GM12874 (cell line): ENCODE data around the gene ZBTB7B.
A peak's percentile ranks its signal among the peaks of the same experiment; 100 is the strongest.

Experiments
- TF ChIP-seq, protein P1 (sequence below): IDR thresholded peaks from 2 replicates; pipeline ENCODE4 v1.5.1; 2011; ENCODE audit warnings: low read depth, mild to moderate bottlenecking, control low read depth, low read length, moderate library complexity; ENCODE audit not compliant: insufficient read depth

The ZBTB7B gene

DNA sequence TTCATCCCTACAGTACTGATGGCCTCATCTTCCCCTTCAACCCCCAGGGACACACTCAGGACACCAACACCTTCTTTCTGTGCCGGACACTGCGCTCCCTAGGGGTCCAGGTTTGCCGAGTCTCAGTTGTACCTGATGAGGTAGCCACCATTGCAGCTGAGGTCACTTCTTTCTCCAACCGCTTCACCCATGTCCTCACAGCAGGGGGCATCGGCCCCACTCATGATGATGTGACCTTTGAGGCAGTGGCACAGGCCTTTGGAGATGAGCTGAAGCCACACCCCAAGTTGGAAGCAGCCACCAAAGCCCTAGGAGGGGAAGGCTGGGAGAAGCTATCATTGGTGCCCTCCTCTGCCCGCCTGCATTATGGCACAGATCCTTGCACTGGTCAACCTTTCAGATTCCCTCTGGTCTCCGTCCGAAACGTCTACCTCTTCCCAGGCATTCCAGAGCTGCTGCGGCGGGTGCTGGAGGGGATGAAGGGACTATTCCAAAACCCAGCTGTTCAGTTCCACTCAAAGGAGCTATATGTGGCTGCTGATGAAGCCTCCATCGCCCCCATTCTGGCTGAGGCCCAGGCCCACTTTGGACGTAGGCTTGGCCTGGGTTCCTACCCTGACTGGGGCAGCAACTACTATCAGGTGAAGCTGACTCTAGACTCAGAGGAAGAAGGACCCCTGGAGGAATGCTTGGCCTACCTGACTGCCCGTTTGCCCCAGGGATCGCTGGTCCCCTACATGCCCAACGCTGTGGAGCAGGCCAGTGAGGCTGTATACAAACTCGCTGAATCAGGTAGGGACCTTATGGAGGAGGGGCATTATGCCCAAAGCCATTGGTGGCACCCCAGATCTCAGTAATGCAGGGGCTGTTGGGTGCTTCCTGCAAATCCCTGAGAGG, 14.3 kb upstream of the ZBTB7B start:
- TF ChIP-seq, protein P1, sequence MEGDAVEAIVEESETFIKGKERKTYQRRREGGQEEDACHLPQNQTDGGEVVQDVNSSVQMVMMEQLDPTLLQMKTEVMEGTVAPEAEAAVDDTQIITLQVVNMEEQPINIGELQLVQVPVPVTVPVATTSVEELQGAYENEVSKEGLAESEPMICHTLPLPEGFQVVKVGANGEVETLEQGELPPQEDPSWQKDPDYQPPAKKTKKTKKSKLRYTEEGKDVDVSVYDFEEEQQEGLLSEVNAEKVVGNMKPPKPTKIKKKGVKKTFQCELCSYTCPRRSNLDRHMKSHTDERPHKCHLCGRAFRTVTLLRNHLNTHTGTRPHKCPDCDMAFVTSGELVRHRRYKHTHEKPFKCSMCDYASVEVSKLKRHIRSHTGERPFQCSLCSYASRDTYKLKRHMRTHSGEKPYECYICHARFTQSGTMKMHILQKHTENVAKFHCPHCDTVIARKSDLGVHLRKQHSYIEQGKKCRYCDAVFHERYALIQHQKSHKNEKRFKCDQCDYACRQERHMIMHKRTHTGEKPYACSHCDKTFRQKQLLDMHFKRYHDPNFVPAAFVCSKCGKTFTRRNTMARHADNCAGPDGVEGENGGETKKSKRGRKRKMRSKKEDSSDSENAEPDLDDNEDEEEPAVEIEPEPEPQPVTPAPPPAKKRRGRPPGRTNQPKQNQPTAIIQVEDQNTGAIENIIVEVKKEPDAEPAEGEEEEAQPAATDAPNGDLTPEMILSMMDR, result no peak

DNA sequence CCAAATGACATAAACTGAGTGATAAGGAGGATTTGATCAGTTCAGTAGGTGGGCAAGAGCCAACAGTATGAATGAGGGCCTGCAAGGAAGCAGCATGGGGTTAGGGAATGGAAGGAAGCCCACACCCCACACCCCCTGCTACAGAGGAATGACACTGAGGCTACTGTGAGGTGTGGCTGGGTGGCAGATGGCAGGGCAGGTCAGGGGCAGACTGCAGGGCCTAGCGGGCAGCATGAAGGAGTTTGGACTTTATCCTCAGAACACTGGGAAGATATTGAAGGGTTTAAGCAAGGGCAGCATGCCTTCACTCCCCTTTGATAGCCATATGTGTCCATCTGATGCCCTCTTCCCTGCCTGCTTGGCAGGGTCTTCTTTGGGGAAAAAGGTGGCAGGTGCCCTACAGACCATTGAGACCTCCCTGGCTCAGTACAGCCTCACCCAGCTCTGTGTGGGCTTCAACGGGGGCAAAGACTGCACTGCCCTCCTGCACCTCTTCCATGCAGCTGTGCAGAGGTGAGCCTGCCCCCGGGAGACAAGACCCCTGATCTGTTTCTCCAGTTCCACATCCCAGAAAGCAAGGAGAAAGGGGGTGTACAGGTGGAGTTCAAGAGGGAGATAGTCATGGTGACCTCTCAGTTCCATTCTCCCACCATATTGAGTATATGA, 13.3 kb upstream of the ZBTB7B start:
- TF ChIP-seq, protein P1, result no peak

DNA sequence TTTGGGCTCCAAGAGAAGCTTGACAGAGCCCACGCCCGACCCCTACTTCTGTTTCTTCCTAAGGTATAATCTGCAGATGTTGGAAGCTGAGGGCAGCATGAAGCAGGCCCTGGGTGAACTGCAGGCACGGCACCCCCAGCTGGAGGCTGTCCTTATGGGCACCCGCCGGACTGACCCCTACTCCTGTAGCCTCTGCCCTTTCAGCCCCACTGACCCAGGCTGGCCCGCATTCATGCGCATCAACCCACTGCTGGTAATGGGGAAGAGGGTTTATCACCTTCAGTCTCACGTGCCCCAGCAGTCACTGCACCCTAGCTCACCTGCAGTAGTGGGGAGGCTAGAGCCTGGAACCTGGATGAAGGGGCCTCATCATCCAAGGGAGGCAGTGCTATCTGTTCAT, 12.3 kb upstream of the ZBTB7B start:
- TF ChIP-seq, protein P1, result no peak

DNA sequence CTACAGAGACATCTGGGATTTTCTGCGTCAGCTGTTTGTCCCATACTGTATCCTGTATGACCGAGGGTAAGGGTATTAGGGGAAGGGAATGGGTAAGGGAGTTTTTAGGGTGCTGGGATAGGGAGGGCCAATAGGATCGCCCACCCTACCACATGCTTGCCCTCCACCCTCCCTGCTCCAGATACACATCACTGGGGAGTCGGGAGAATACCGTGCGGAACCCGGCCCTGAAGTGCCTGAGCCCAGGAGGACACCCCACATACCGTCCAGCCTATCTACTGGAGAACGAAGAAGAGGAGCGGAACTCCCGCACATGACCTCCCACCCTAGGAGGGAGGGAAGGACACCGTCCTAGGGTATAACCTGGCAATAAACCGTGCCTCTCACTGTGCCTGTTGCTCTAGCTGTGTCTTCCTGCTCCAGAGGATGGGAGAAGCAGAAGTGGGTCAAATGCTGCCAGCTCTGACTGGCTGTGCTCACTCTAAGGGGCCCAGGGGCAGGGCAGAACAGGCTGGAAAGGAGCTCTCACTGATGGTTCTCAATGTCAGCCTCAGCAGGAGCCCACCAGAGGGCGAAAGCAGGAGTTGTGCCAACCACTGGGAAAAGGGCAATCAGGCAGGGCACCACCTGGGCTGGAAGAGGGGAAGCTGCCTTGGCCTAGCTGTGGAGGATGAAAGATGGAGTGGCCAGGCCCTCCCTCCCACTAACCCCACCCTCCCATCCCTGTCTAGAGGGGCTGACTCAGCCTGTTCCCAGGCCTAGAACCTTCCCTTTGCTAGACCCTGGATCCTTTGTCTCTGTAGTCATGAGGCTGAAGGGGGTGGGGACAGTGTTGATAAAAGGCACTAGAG, 9.7 kb upstream of the ZBTB7B start:
- TF ChIP-seq, protein P1, result 0 out of 2 replicates have a peak, but pooled peaks have one; percentile 15

DNA sequence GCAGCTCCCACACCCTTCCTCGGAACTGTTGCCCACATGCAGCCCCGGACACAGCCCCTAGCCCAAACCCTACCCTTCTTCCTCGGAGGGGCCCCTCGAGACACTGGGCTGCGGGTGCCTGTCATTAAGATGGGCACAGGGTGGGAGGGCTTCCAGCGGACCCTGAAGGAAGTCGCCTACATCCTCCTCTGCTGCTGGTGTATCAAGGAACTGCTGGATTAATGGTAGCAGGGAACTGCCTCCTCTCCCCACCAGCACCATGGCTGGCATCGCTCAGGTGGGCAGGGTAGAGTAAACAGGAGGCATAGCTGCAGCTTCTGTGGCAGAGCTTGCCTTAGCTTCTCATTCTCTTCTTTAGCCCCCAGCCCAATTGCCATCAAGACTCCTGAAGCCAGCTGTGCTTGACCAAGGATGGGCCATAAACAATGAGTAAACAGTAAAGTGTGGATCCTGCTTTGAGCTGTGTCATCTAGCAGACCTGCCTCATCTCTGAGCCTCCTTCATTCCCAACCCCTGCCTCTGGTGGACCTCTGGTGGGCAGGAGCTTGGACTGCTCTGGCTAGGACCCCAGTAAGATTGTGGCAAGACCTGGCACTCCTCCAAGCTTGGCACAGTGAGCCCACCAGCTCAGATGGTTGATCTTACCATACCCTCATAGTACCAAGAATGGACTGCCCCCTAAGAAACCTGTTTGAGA, 8.9 kb upstream of the ZBTB7B start, which contains the start of gene LENEP:
Gene LENEP, plus strand, starts transcription at position 15 of the 697 bp plus-strand sequence. Its CDS starts 22 bp downstream, at position 37.
- TF ChIP-seq, protein P1, result no peak

DNA sequence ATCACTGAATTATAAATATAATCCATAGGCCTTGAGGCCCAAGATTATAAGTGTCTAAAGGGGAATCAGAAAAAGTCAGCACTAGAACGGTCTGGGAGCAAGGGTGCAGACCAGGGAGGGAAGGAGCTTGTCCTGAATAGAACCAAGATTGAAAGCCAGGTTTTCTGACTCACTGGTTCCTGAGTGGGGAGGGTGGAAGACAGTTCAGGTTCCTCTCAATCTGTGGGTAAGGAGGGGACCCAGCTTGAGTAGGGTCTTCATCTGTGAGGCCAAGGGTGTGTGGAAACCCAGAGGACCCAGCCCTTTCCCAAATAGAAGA, 8.4 kb upstream of the ZBTB7B start:
- TF ChIP-seq, protein P1, result no peak
